ENCODE results near the gene RGS7BP. TPM values are rescaled to one million over a fixed set of nuclear protein-coding genes. Genes with fewer than 3 reads are reported as not detected.
A peak's percentile ranks its signal among the peaks of the same experiment; 100 is the strongest.

The RGS7BP gene
- 0.31 and 0.33 TPM in 2 replicates for total RNA-seq (2021)
- long read RNA-seq: 0 reads

DNA sequence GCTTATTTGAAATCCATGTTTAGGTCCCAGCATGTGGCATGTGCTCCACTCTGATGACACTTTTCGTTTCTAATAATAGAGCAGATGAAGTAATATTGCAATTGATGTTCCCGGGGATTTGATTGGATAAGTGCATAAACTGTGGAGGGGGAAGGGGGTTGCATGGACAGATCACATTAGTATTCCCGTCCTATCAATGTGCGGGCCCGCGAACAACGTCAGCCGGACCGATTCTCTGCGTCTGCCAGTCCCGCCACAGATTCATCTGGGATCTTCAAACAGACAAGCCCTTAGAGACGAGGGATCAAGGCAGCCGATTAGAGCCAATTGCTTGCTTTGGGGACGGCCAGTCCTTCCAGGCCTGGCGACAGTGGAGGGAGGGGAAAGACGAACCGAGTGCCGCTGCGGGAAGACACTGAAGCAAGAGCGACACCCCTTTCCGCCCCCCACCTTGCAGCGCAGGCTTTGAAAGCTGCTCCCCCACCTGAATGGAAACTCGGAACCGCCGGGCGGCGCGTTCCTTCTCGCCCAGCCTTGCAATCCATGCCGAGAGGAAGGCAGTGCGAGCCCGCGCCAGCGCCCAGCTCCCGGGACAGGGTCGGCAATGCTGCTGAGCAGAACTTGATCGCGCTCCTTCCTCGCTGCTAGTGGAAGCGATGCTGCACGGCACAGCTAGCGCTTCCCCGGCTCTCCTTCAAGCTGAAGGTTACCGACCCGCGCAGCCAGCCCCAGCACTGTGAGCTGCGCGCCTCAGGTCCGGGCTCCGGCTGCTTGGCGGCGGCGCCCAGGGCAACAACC, at the start of gene RGS7BP:
Gene RGS7BP, plus strand, starts transcription at position 247 of the 798 bp plus-strand sequence. CDS start 610 bp downstream, outside the sequence.
- no peak within 1 kb of the TSS for H4K8ac ChIP-seq (replicated peaks; ENCODE audit: insufficient read length, low read depth, low read length)
- Mint-ChIP-seq H3K36me3 (ENCODE audit: insufficient read depth in 1 of 3, low read depth in 3 of 3) (no peaks in the 10 kb centered on the region; a peak in 1 of 7 replicates), H3K4me1 (peaks cover 20 to 34% of the 10 kb centered on the region in 2 experiments), H3K27ac (peak within 1 kb of the TSS in 1 of 3 experiments; percentile 89; a peak in 2 of 7 replicates), H3K4me3 (peak within 1 kb of the TSS; percentile 76 to 91), H3K9me3 (no peaks in the 10 kb centered on the region), H3K27me3 (ENCODE audit: low read depth) (peaks cover 85% of the 10 kb centered on the region)
- H3K18ac ChIP-seq (ENCODE audit: insufficient read length, low read depth, low read length): peak within 1 kb of the TSS; percentile 61
- peak within 1 kb of the TSS; percentile 88 for H3K14ac ChIP-seq (ENCODE audit: insufficient read depth, low read length)
- H3K79me1 ChIP-seq (ENCODE audit: insufficient read depth, low read depth, low read length, poor library complexity, severe bottlenecking): no peaks in the 10 kb centered on the region
- H2AK5ac ChIP-seq (ENCODE audit: insufficient read length, low read length): no peak within 1 kb of the TSS
- no peak within 1 kb of the TSS for H2BK5ac ChIP-seq (ENCODE audit: insufficient read length, low read length)
- H3K9ac ChIP-seq (ENCODE audit: extremely low read depth, insufficient read length, low read length): peak within 1 kb of the TSS; percentile 66
- peak within 1 kb of the TSS; percentile 96 for H3K4me2 ChIP-seq (ENCODE audit: insufficient read depth, insufficient read length, low read length)
- H3K4ac ChIP-seq (ENCODE audit: low read depth, low read length): no peak within 1 kb of the TSS
- H3K27ac ChIP-seq (ENCODE audit: insufficient read length, low read depth, low read length): no peak within 1 kb of the TSS
- no peak within 1 kb of the TSS for H2BK12ac ChIP-seq (ENCODE audit: insufficient read length, low read depth, low read length)
- peak; percentile 67 for DNase-seq
- H4K20me1 ChIP-seq (ENCODE audit: control insufficient read depth, insufficient read depth, insufficient read length): no peaks in the 10 kb centered on the region
- H2BK20ac ChIP-seq (ENCODE audit: low read depth, low read length, poor library complexity, severe bottlenecking): no peak within 1 kb of the TSS
- TF ChIP-seq, protein P1, sequence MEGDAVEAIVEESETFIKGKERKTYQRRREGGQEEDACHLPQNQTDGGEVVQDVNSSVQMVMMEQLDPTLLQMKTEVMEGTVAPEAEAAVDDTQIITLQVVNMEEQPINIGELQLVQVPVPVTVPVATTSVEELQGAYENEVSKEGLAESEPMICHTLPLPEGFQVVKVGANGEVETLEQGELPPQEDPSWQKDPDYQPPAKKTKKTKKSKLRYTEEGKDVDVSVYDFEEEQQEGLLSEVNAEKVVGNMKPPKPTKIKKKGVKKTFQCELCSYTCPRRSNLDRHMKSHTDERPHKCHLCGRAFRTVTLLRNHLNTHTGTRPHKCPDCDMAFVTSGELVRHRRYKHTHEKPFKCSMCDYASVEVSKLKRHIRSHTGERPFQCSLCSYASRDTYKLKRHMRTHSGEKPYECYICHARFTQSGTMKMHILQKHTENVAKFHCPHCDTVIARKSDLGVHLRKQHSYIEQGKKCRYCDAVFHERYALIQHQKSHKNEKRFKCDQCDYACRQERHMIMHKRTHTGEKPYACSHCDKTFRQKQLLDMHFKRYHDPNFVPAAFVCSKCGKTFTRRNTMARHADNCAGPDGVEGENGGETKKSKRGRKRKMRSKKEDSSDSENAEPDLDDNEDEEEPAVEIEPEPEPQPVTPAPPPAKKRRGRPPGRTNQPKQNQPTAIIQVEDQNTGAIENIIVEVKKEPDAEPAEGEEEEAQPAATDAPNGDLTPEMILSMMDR (conservative IDR thresholded peaks at IDR 0.05): peak; percentile 55; the same call in 1 of the 3 replicates
- no peaks in the 10 kb centered on the region; the same call in 1 of the 2 replicates for H3K4me1 ChIP-seq (ENCODE audit: insufficient read depth, low read length)
- peak within 1 kb of the TSS; percentile 84 for H2AFZ ChIP-seq (ENCODE audit: low read length)
- no CpG with 5 or more reads among the region's 53 CpGs for WGBS (ENCODE audit: extremely low coverage, insufficient read length, low lambda C conversion rate)
- no peak within 1 kb of the TSS for H3K23ac ChIP-seq (ENCODE audit: insufficient read length, low read depth, low read length)
- H3T11ph ChIP-seq (ENCODE audit: low read length): no peak within 1 kb of the TSS
- H3K27me3 ChIP-seq (ENCODE audit: insufficient read depth, low read length): peaks cover 15% of the 10 kb centered on the region; the same call in 1 of the 2 replicates
- no peak within 1 kb of the TSS for H4K91ac ChIP-seq (ENCODE audit: insufficient read length, low read depth, low read length)
- no peaks in the 10 kb centered on the region for H3K79me2 ChIP-seq (ENCODE audit: insufficient read depth, low read length)
- H3K56ac ChIP-seq (ENCODE audit: insufficient read length, low read depth, low read length): no peak within 1 kb of the TSS
- H2BK120ac ChIP-seq (ENCODE audit: low read depth, low read length, poor library complexity, severe bottlenecking): no peak within 1 kb of the TSS
- peaks cover 18% of the 10 kb centered on the region for H3K23me2 ChIP-seq (ENCODE audit: insufficient read length, low read depth, low read length, poor library complexity, severe bottlenecking)
- H4K5ac ChIP-seq (ENCODE audit: insufficient read length, low read depth, low read length): no peak within 1 kb of the TSS
- no peaks in the 10 kb centered on the region for H3K9me3 ChIP-seq (ENCODE audit: control insufficient read depth, low read depth, low read length)
- H2BK15ac ChIP-seq (ENCODE audit: low read depth, low read length): 0 out of 2 replicates have a peak within 1 kb of the TSS, but pooled peaks have one; percentile 4

Data from H9 (cell line).